ENCODE measurements around the gene MIEF2. TPM values are rescaled to one million over a fixed set of nuclear protein-coding genes. Genes with fewer than 3 reads are reported as not detected.
"Not testable (repeated sequence)": the region's sequence is repeated elsewhere in the genome, so short reads cannot be mapped to it uniquely, and the experiment has no call there.

MIEF2 gene, protein sequence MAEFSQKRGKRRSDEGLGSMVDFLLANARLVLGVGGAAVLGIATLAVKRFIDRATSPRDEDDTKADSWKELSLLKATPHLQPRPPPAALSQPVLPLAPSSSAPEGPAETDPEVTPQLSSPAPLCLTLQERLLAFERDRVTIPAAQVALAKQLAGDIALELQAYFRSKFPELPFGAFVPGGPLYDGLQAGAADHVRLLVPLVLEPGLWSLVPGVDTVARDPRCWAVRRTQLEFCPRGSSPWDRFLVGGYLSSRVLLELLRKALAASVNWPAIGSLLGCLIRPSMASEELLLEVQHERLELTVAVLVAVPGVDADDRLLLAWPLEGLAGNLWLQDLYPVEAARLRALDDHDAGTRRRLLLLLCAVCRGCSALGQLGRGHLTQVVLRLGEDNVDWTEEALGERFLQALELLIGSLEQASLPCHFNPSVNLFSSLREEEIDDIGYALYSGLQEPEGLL
- 5.4 TPM in 2 replicates for total RNA-seq (2014; rRNA removed; shearing (Covaris generic))
- polyA plus RNA-seq (2015; cell fraction: cytosol; rRNA removed) = 5.2 and 8.6 TPM in 2 replicates
- 8.6 and 9.4 TPM in 2 replicates for polyA plus RNA-seq (2015; cell fraction: nucleus; rRNA removed)

DNA sequence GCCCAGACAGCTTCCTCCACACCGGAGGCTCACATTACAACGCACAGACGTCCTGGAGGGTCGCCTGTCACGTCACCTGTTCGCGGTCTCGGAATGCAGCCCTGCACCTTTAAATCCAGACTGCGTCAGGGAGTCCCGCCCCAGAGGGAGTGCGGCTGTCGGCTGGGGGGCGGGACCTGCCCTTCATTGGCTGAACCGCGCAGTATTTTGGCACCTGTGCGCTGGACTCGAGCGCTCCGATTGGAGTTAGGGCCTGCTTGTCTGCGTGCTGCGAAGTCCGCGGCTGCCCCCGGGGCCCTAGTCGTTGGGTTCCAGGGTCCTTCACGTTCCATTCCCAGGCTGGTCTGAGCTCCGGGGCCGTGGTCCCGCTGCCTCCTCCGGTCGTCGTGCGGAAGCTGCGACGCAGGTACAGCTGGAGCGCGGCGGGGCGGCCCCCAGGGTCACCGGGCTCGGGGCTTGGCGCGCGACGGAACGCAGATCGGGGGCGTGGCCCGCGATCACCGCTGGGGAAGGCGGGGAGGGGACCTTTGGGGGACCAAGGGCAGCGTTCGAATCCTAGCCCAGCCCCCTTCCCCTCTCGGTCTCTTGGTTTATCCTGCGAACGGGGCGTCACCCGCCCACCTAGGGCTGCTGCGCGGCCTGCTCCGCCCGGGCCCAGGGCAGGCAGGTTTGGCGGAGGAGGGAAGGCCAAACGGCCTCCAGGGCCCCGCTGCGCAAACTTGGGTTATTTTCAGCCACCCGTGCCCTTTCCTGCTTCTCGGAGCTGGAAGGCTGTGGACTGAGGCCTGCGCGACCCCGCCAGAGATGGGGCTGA is at the start of gene MIEF2:
Gene MIEF2, plus strand, starts transcription at position 331 of the 814 bp plus-strand sequence. CDS start 2,059 bp downstream, outside the sequence.
- in situ Hi-C loops (cut with HindIII; ENCODE audit: low pct_unique_long_range_greater_than_20kb, low sequenced_read_pairs) = no loop called here
- peak; percentile 94 for DNase-seq (ENCODE audit: low read depth, low spot score)

DNA sequence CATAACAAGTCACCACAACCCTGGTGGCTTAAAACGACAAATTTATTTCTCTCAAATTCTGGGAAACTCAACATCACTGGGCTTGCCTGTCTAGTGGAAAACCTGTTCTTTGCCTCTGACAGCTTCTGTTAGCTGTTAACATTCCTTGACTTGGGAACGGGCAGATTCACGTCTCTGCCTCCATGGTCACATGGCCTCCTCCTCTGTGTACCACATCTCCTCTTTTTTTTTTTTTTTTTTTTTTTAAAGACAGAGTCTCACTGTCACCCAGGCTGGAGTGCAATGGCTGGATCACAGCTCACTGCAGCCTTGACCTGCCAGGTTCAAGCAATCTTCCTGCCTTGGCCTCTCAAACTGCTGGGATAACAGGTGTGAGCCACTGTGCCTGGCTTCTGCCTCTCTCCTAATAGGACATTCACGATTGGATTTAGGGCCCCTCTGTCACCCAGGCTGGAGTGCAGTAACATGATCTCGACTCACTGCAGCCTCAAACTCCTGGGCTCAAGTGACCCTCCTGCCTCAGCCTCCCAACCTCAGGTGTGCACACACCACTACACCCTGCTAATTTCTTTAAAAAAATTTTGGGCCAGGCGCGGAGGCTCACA is 46.7 kb upstream of the MIEF2 start:
- DNase-seq (ENCODE audit: low read depth, low spot score) = no peak
- in situ Hi-C loops (cut with HindIII; ENCODE audit: low pct_unique_long_range_greater_than_20kb, low sequenced_read_pairs) = no loop called here

DNA sequence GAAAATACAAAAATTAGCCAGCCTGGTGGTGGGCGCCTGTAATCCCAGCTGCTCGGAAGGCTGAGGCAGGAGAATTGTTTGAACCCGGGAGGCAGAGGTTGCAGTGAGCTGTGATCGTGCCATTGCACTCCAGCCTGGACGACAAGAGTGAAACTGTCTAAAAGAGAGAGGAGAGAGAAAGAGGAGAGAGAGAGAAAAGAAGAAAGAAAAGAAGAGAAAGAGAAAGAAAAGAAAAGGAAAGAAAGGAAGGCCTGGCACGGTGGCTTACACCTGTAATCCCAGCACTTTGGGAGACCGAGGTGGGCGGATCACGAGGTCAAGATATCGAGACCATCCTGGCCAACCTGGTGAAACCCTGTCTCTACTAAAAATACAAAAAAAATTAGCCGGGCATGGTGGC is 43.6 kb upstream of the MIEF2 start:
- DNase-seq (ENCODE audit: low read depth, low spot score); in situ Hi-C loops (cut with HindIII; ENCODE audit: low pct_unique_long_range_greater_than_20kb, low sequenced_read_pairs): not testable (repeated sequence)

DNA sequence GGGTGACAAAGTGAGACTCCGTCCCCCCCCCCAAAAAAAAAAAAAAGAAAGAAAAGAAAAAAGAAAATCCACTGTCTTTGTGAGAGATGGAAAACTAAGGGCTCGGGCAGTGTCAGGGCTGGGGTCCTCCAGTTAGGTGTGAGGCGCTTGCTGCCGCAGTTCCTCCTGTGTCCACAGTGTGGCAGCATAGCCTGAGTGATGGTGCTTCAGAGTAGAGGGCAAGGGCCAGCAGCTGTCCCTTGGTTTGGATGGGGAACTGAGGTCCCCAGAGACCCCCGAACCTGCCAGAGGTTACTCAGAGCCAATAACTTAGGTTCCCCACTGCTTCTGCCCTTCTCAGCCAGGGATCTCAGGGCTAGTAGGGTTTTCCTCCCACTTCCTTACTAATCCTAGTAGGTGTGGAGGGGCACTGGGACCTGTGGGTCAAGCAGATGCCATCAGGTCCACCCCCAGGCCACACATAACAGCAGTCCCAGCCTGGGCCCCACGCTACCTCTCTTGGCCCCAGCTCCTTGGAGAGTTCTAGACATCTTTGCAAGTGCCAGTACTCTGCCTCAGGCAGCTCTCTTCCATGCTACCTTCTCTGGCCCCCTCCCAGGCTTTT is 42.9 kb upstream of the MIEF2 start:
- in situ Hi-C loops (cut with HindIII; ENCODE audit: low pct_unique_long_range_greater_than_20kb, low sequenced_read_pairs) = no loop called here
- peak; percentile 76 for DNase-seq (ENCODE audit: low read depth, low spot score)

DNA sequence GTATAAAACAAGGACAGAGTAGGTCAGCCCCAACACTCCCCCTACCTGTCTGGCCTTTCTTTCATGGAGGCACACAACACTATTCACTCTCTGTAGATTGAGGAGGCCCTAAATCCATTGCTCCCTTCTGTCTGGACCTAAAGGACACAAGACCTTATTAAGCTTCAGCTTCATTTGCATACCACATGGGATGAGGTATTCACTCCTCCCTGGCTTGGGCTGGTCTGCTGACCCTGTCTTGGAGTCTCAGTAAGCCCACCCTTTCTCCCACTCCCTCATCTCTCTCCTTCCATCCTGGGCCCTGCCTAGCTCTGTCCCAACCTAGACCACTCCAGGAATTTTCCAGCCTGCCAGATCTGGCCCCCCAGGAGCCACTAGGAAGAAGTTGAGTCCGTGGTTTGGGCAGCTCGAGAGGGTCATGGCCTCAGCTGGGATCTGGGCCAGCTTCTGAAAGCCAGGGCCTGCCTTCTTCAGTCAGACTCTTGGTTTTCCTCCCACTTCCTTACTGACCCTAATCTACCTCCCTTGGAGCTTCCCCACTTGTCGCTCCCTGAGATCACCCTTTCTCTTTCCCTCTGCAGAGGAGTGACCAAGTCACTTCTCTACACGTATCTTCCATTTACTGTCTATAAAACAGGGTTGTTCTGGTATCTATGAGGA is 41.6 kb upstream of the MIEF2 start:
- no peak for DNase-seq (ENCODE audit: low read depth, low spot score)
- in situ Hi-C loops (cut with HindIII; ENCODE audit: low pct_unique_long_range_greater_than_20kb, low sequenced_read_pairs) = no loop called here

DNA sequence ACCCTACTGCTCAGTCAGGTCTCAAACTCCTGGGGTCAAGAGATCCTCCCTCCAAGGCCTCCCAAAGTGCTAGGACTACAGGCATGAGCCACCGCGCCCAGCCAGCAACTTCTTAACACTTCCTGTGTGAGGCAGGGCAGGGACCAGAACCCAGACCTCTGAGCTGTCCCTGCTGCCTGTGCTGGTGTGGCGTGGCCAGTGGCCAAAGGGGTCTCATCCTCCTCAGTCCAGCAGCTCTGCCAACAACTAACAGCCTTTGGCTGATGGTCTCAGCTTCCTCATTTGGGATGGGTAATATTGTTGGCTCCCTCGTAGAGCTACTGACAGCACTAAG is 36.4 kb upstream of the MIEF2 start:
- in situ Hi-C loops (cut with HindIII; ENCODE audit: low pct_unique_long_range_greater_than_20kb, low sequenced_read_pairs) = no loop called here
- DNase-seq (ENCODE audit: low read depth, low spot score) = no peak

DNA sequence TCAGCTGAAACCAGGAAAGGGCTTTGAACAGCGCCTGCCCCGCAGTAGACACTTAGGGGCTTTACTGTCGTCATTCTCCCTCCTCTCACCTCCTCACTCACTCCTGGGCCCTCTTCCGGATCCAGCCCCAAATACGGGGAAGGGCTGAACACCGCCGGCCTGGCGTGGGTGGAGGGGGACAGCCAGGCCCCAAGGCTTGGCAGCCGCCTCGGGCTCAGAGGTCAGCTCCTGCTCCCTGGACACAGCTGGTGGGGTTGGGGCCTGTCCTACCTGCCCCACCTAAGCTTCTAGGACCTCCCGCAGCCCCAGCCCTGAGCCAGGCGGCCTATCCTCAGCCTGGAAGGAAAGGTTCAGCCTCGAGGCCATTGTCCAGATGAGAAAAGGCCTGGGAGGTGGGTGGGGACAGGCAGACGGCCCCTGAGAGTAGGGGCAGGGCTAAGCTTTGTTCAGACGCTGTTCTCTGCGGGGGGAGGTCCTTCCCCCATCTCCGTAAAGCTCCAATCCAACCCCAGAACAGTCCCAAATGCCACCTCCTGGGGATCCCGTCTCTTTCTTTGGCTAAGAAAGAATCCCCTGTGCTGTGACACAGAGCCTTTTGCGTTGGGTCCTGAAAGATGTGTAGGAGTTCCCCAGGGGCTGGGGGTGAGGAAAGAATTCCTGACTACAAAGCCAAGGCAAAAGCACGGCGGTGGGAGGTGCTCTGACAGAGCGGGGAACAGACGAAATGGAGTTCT is 35.9 kb upstream of the MIEF2 start:
- no peak for DNase-seq (ENCODE audit: low read depth, low spot score)
- in situ Hi-C loops (cut with HindIII; ENCODE audit: low pct_unique_long_range_greater_than_20kb, low sequenced_read_pairs) = no loop called here

DNA sequence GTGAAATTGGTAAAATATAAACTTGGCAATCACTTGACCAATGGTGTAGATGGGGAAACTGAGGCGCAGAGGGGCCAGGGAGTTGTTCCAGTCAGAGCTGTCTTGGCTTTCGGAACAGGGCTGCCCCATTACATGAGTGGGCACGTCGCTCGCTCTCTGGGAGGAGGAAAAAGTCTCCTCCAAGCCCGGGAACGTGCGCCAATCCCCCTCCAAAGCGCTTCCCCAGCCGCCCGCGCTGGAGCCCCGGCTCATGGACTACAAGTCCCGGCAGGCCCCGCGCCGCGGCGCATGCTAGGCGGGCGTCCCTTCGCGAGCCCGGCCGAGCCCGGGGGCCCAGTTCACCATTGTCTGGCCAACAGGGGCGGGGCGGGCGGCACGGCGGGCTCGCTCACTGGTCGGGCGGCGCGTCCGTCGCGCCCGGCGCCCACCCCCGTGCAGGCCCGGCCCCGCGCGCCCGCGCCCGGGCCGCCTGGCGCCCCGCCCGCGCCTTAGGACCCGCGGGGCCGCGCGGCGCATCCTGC is 35.3 kb upstream of the MIEF2 start, which contains the start of gene LLGL1:
Gene LLGL1, plus strand, starts transcription at position 515 of the 521 bp plus-strand sequence. CDS start 48 bp downstream, outside the sequence.
- in situ Hi-C loops (cut with HindIII; ENCODE audit: low pct_unique_long_range_greater_than_20kb, low sequenced_read_pairs) = no loop called here
- DNase-seq (ENCODE audit: low read depth, low spot score) = peak; percentile 94

DNA sequence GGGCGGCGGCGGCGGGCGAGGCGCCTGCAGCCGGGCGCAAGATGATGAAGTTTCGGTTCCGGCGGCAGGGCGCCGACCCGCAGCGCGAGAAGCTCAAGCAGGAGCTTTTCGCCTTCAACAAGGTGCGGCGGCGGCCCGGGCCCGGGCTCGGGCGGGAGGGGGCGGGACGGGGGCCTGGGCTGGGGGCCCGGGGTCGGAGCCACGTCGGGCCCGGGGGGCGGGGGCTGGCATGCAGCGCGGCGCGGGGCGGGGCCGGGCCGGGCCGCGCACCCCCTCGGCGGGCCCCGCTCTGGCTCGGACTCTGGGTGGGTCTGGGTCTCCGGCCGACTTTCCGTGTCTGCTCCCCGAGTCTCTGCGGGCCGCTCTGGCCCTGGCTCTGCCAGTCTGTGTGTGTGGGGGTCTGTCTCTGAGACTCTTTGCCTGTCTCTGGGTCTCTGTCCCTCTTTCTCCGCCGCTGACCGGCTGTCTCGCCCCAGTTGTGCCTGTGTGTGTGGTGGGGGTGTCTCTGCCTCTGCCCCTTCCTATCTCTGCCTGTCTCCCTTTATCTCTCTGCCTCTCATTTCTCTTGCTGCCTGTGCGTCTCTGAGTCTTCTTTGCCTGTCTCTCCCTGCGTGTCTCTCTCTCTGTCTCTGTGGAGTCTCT is 34.7 kb upstream of the MIEF2 start:
- DNase-seq (ENCODE audit: low read depth, low spot score) = peak; percentile 20
- in situ Hi-C loops (cut with HindIII; ENCODE audit: low pct_unique_long_range_greater_than_20kb, low sequenced_read_pairs) = no loop called here

DNA sequence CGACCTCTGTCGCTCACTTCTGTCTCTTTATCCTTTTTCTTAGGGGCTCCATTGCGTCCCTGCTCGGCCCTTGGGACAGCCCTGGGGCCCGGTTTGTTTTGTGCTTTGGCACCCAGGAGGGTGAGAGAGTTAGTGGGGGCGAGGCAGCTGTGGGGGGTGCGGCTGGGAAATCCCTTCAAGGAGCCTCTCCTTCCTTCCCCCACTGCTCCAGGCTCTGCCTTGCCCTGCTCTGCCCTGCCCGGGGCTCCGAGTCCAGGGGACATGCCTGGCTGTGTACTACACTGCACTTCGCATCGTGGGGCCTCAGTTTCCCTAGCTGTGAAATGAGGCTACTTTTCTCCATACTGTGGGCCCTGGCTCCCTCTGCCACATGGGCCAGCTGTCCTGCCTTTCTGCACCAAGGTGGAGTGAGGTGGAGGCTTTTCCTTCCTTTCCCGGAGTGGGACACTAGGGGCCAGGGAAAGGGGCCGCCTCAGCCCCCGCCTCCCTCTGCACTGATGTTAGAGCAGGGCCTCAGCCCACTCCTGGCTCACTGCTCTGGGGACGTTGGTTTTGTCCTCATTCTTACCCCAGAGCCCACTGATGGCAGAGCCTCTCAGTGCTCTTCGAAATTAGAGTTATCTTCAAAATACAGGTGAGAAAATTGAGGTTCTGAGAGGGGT is 34.0 kb upstream of the MIEF2 start:
- in situ Hi-C loops (cut with HindIII; ENCODE audit: low pct_unique_long_range_greater_than_20kb, low sequenced_read_pairs) = no loop called here
- no peak for DNase-seq (ENCODE audit: low read depth, low spot score)

DNA sequence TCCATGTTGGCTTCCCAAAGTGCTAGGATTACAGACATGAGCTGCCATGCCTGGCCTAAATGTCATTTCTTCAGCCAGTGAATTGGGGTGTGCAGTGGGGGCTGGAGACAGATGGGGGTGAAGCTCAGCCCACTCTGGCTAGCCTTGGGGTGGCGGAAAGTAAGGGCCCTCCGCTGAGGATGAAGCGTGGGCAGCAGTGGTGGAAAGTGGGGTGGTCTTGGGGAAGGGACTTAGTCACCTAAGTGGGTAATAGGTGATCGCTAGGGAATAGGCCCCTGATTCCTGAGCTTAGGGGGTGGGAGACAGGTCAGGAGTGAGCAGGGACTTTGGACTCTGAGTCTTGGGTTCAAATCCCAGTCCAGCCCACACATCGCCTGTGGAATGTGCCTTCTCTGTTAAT is 32.8 kb upstream of the MIEF2 start:
- no peak for DNase-seq (ENCODE audit: low read depth, low spot score)
- in situ Hi-C loops (cut with HindIII; ENCODE audit: low pct_unique_long_range_greater_than_20kb, low sequenced_read_pairs) = no loop called here

DNA sequence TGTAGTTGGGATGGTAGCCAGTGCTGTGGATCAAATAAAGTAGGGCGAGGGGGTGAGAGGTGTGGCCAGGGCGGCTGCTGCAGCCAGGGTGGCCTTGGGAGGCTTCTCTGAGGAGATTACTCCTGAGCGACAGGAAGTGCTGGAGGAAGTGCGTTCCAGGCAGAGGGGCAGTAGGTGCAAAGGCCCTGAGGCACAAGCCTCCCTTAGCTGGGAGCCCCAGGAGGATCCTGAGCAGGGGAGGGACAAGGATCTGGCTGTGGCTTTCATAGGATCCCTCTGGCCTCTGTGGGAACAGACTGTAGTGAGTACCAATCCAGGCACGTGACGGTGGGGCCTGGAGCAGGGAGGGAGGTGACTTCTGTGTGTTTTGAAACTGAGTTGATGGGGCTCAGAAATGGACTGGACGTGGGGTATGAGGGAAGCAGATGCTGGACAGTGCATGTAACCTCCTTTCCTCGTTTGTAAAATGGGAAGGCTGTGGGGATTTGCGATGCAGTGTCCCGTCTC is 32.2 kb upstream of the MIEF2 start:
- no peak for DNase-seq (ENCODE audit: low read depth, low spot score)
- in situ Hi-C loops (cut with HindIII; ENCODE audit: low pct_unique_long_range_greater_than_20kb, low sequenced_read_pairs) = no loop called here

DNA sequence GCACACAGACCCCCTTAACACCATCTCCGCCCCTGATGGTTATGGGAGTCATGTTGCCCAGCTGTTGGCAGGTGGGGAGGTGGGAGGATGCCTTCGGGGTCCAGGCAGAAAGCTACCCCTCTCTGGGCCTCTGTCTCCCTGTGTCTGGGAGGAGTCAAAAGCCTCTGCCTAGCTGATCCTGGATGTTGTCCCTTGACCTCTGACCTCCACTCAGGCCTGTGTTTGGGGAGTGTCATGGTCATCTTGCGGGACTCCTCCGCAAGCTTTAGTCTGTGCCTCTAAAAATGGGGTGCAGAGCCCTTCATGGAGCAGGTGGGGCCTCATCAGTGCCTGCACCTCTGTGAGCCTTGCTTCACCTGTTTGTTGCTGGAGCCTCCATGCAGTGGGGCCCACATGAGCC is 31.2 kb upstream of the MIEF2 start:
- in situ Hi-C loops (cut with HindIII; ENCODE audit: low pct_unique_long_range_greater_than_20kb, low sequenced_read_pairs) = no loop called here
- no peak for DNase-seq (ENCODE audit: low read depth, low spot score)

DNA sequence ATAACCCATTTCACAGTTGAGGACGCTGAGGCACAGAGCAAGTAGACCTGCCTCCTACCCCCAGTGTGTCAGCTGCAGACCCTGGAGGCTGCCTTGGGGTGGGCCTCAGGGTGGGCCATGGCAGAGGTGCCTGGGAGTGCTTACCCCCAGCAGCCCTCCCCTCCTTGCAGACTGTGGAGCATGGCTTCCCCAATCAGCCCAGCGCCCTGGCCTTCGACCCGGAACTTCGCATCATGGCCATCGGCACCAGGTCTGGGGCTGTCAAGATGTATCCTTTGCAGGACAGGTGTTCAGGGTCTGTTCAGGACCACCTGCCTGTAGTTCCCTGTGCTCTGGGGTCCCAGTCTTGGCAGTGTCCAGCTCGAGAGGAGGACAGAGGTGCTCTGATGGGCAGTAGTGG is 30.7 kb upstream of the MIEF2 start:
- DNase-seq (ENCODE audit: low read depth, low spot score) = no peak
- in situ Hi-C loops (cut with HindIII; ENCODE audit: low pct_unique_long_range_greater_than_20kb, low sequenced_read_pairs) = no loop called here
